A549 (cell line): ENCODE measurements around the gene SLCO2A1. TPM values are rescaled to one million over a fixed set of nuclear protein-coding genes. Genes with fewer than 3 reads are reported as not detected.

ENCODE experiments used
- ATAC-seq, 2 experiments: fragments of 200-7000 bp in 1 of 2; fragments of >200 bp in 1 of 2; cut with Nextera tagmentation in 1 of 2; cut with Tn5 transposase in 1 of 2; 3 replicates each; pipeline versions ENCODE4 v1.8.0 to v1.9.1; 2018 to 2020; ENCODE audit warnings: mild to moderate bottlenecking in 1 of 2, moderate library complexity in 1 of 2
- CTCF ChIA-PET: fragments of 300-600 bp; sonication (Branson Sonifier 250); formaldehyde crosslinking; extraction: SDS; loops from one replicate; lab custom pipeline; 2021; ENCODE audit warnings: antibody characterized with exemption, inconsistent platforms; lab: Yijun Ruan, JAX
- POLR2A ChIA-PET: fragments of 350-600 bp; formaldehyde crosslinking; extraction: SDS; loops from one replicate; lab custom pipeline; 2021; ENCODE audit warnings: antibody characterized with exemption, inconsistent platforms; lab: Yijun Ruan, JAX
- DNase-seq, 2 experiments: peaks; one replicate each; pipeline versions ENCODE4 v3.0.0 to v3.0.0-alpha.2; 2011 to 2016; ENCODE audit warnings: low read depth in 1 of 2, low spot score in 1 of 2
- FAIRE-seq: peaks from 2 replicates; lab custom pipeline; 2011; peaks lifted over from hg19 to GRCh38; lab: Jason Lieb, UNC
- H3K27ac ChIP-seq, 2 experiments: fragments of >200 bp; sonication (Bioruptor Twin); formaldehyde crosslinking; 3 replicates each; pipeline ENCODE4 v1.5.1; 2016 to 2017
- H3K4me1 ChIP-seq: fragments of >200 bp; sonication (Bioruptor Twin); formaldehyde crosslinking; 3 replicates; pipeline ENCODE4 v1.6.1; 2016
- H3K4me2 ChIP-seq: fragments of >200 bp; sonication (Bioruptor Twin); formaldehyde crosslinking; 3 replicates; pipeline ENCODE4 v1.6.1; 2016
- H3K4me3 ChIP-seq: fragments of >200 bp; sonication (Bioruptor Twin); formaldehyde crosslinking; 3 replicates; pipeline ENCODE4 v1.5.1; 2016
- H3K9me3 ChIP-seq: fragments of >200 bp; sonication (Bioruptor Twin); formaldehyde crosslinking; 3 replicates; pipeline ENCODE4 v1.6.1; 2016
- CBX2 ChIP-seq: fragments of 200-600 bp; sonication (generic); IDR thresholded peaks from 2 replicates; pipeline ENCODE4 v1.6.1; 2016; ENCODE audit warnings: low read depth, mild to moderate bottlenecking, borderline replicate concordance
- CHD2 ChIP-seq: fragments of 150-350 bp; IDR thresholded peaks from 2 replicates; pipeline ENCODE4 v1.6.1; 2014; ENCODE audit warnings: low read length; ENCODE audit not compliant: partially characterized antibody
- EHF ChIP-seq: fragments of 250-450 bp; sonication (Bioruptor Pico); IDR thresholded peaks from 2 replicates; pipeline ENCODE4 v1.5.0; 2020; ENCODE audit warnings: mild to moderate bottlenecking
- EHMT2 ChIP-seq: fragments of 200-600 bp; sonication (generic); IDR thresholded peaks from 2 replicates; pipeline ENCODE4 v1.6.1; 2016; ENCODE audit warnings: antibody characterized with exemption, low read depth, mild to moderate bottlenecking, moderate library complexity
- FOSB ChIP-seq: fragments of 250-450 bp; sonication (Bioruptor Pico); IDR thresholded peaks from 2 replicates; pipeline ENCODE4 v1.5.0; 2020; ENCODE audit warnings: mild to moderate bottlenecking, moderate library complexity
- FOXS1 ChIP-seq: fragments of 250-450 bp; sonication (Bioruptor Pico); IDR thresholded peaks from 2 replicates; pipeline ENCODE4 v1.5.0; 2020; ENCODE audit warnings: mild to moderate bottlenecking, moderate library complexity
- HES2 ChIP-seq: fragments of >200 bp; sonication (Bioruptor Twin); formaldehyde crosslinking; IDR thresholded peaks from 2 replicates; pipeline ENCODE4 v1.6.1; 2016
- HEYL ChIP-seq: fragments of 250-450 bp; sonication (Bioruptor Pico); IDR thresholded peaks from 2 replicates; pipeline ENCODE4 v1.8.0; 2021; ENCODE audit warnings: mild to moderate bottlenecking, moderate library complexity
- HOXA7 ChIP-seq: fragments of 250-450 bp; sonication (Bioruptor Pico); IDR thresholded peaks from 2 replicates; pipeline ENCODE4 v1.5.0; 2020; ENCODE audit warnings: mild to moderate bottlenecking, moderate library complexity
- HOXB5 ChIP-seq: fragments of 250-450 bp; sonication (Bioruptor Pico); IDR thresholded peaks from 2 replicates; pipeline ENCODE4 v1.5.0; 2020; ENCODE audit warnings: mild to moderate bottlenecking, moderate library complexity
- MAZ ChIP-seq: fragments of 150-350 bp; IDR thresholded peaks from 2 replicates; pipeline ENCODE4 v1.6.1; 2014; ENCODE audit warnings: antibody characterized with exemption, low read depth, low read length, borderline replicate concordance
- MYC ChIP-seq: IDR thresholded peaks from 2 replicates; pipeline ENCODE4 v1.6.1; 2012; ENCODE audit warnings: mild to moderate bottlenecking, inconsistent platforms, low read length, improper control_type of control experiment, borderline replicate concordance
- PBX3 ChIP-seq: IDR thresholded peaks from 2 replicates; pipeline ENCODE4 v1.6.1; 2012
- PHF8 ChIP-seq: fragments of 200-600 bp; sonication (generic); IDR thresholded peaks from 2 replicates; pipeline ENCODE4 v1.6.1; 2016; ENCODE audit warnings: low read depth, mild to moderate bottlenecking, antibody characterized with exemption, moderate library complexity, borderline replicate concordance
- POLR2A ChIP-seq: IDR thresholded peaks from 2 replicates; pipeline ENCODE4 v1.6.1; 2012; ENCODE audit warnings: mild to moderate bottlenecking, low read length
- POLR2AphosphoS2 ChIP-seq: conservative IDR thresholded peaks from 2 replicates; pipeline ENCODE4 v1.6.1; 2012; ENCODE audit warnings: low read length, improper control_type of control experiment, inconsistent platforms
- RAD21 ChIP-seq, 2 experiments: fragments of >200 bp in 1 of 2; sonication (Bioruptor Twin) in 1 of 2; formaldehyde crosslinking in 1 of 2; IDR thresholded peaks in 1 of 2; conservative IDR thresholded peaks in 1 of 2; 2 replicates in 1 of 2; 3 replicates in 1 of 2; pipeline ENCODE4 v1.6.1; 2012 to 2018; ENCODE audit warnings: inconsistent platforms in 1 of 2
- RARB ChIP-seq: fragments of 250-450 bp; sonication (Bioruptor Pico); IDR thresholded peaks from 2 replicates; pipeline ENCODE4 v1.8.0; 2021; ENCODE audit warnings: mild to moderate bottlenecking, moderate library complexity
- SMC3 ChIP-seq: fragments of >200 bp; sonication (Bioruptor Twin); formaldehyde crosslinking; IDR thresholded peaks from 3 replicates; pipeline ENCODE4 v1.6.1; 2018; ENCODE audit warnings: inconsistent platforms
- TFCP2L1 ChIP-seq: fragments of 250-450 bp; sonication (Bioruptor Pico); IDR thresholded peaks from 2 replicates; pipeline ENCODE4 v1.5.0; 2021; ENCODE audit warnings: mild to moderate bottlenecking
- ZFP36 ChIP-seq: fragments of 450-650 bp; IDR thresholded peaks from 2 replicates; pipeline ENCODE4 v1.6.1; 2014; ENCODE audit warnings: borderline replicate concordance; ENCODE audit not compliant: partially characterized antibody
- ZNF302 ChIP-seq: fragments of 250-450 bp; sonication (Bioruptor Pico); IDR thresholded peaks from 2 replicates; pipeline ENCODE4 v1.9.0; 2021; ENCODE audit warnings: inconsistent platforms, mild to moderate bottlenecking, moderate library complexity
- WGBS: methylation state at CpG from one replicate; pipeline ENCODE4 v1.1.6; 2017; ENCODE audit errors: missing lambda C conversion rate; 5-methylcytosine and 5-hydroxymethylcytosine counted together
- polyA plus RNA-seq, 4 experiments: library from polyadenylated mRNA; depleted of rRNA in 3 of 4; stranded (reverse); fragments of >200 nt; fragmentation: RNase III in 1 of 4; extraction: RNeasy Plus Mini Kit Qiagen cat#74134 plus additional on column Dnase treatment in 1 of 4; gene quantifications; 2 replicates in 3 of 4; 3 replicates in 1 of 4; pipeline ENCODE4 v1.2.3, GENCODE V29; 2011 to 2017
- TF ChIP-seq, protein P1 (sequence below): IDR thresholded peaks from 2 replicates; pipeline ENCODE4 v1.6.1; 2012

Gene SLCO2A1
- polyA plus RNA-seq, 2 of the 4 experiments (the other 2 are of a cell fraction) = 0.12 TPM; not detected in 1

GRCh38 chr3:133883641-133884040, 146.1 kb downstream of the SLCO2A1 start:
- Histone ChIP-seq H3K4me2 (no peak overlapping the region), H3K27ac (no peak overlapping the region), H3K4me3 (no peak overlapping the region), H3K9me3 (no peaks in the 10 kb centered on the region), H3K4me1 (no peaks in the 10 kb centered on the region)
- FAIRE-seq (no peak), ATAC-seq (no peak), DNase-seq (no peak)
- TF ChIP-seq FOSB = no peak
- no peak for TF ChIP-seq EHMT2
- TF ChIP-seq HOXB5 = no peak
- TF ChIP-seq SMC3 = no peak
- no peak for TF ChIP-seq HEYL (CRISPR knock-in tag)
- no peak for TF ChIP-seq FOXS1 (CRISPR knock-in tag)
- TF ChIP-seq TFCP2L1 (CRISPR knock-in tag) = no peak
- TF ChIP-seq RARB = no peak
- no peak for TF ChIP-seq ZFP36
- TF ChIP-seq POLR2A = no peak
- CTCF ChIA-PET = interaction anchor here (1.2 kb wide), 1 partner anchor 8 kb away, joined by 3 read pairs; no protein-coding TSS in a partner anchor
- POLR2A ChIA-PET = no interaction called here

DNA sequence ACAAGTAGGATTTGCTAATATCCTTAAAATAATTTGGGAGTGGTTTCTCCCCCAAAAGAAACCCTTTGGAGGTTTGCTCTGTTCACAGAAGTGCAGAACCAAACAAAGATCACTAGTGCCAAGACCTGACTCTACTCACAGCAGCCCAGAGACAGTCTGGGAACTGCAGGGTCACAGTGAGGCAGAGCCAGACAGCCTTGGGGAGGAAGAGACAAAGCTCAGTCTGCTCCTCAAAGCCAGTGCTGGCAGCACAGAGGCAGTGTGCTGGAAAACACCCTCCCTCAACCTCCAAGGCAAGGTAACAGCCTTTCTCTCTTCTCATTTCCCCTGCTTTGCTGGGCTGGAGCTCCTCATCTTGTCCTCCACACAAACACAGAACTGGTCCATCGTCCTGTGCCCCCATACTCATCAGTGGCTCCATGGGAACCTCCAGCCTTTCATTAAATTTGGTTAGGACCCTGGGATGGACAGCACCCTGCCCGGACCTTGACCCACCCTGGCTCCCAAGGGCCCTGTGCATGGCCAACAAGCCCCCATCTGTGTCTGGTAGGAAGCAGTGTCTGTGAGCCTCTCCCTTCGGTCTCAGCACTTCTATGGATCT, 146.6 kb downstream of the SLCO2A1 start:
- FAIRE-seq (no peak), ATAC-seq (no peak), DNase-seq (no peak)
- Histone ChIP-seq H3K9me3 (no peaks in the 10 kb centered on the region), H3K4me2 (no peak overlapping the region), H3K27ac (no peak overlapping the region), H3K4me3 (no peak overlapping the region), H3K4me1 (no peaks in the 10 kb centered on the region)
- TF ChIP-seq HES2 (no peak), EHF (CRISPR knock-in tag) (no peak)
- ChIA-PET CTCF (interaction anchor here (1.2 kb wide), 1 partner anchor 9 kb away, joined by 3 read pairs; no protein-coding TSS in a partner anchor), POLR2A (no interaction called here)
- 11% methylated on average over 3 of the region's 3 CpGs for WGBS

DNA sequence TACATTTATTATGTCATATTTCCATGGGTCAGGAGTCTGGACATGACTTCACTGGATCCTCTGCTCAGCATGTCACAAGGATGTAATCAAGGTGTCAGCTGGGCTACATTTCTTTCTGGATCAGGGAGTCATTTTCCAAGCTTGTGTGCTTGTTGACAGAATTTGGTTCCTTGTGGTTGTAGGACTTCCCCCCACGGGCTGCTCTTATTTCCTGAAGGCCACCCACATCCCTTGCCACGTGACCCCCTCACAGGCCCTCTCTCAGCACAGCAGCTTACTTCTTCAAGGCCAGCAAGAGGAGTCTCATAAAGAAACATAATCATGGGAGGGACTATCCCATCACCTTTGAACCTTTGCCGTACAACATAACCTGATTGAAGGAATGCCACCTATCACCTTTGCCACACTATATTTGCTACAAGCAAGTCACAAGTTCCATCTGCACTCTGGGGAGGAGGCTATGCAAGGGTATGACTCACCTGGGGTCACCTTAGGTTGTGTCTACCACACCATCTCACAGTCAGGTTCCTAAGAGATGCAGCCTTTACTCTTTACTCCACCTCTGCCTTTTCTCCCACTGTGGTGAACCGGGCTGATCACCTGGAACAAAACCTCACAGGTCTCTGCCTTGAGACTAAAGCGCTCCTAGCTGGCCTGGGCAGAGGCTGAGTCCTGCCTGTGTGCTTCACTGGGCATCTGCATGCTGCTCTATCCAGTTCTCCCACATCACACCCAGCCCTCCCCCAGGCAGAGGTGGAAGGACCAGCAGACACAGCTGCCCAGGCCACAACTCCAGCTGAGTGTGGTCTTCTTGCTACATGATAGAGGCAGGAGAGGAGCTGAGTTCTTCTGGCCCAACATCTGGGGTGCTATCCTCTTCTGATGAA, 147.5 kb downstream of the SLCO2A1 start:
- CTCF ChIA-PET = no interaction called here
- FAIRE-seq (no peak), DNase-seq (no peak)
- H3K4me3 ChIP-seq = no peak overlapping the region
- no peaks in the 10 kb centered on the region for H3K9me3 ChIP-seq
- H3K4me1 ChIP-seq = no peaks in the 10 kb centered on the region
- TF ChIP-seq, protein P1, sequence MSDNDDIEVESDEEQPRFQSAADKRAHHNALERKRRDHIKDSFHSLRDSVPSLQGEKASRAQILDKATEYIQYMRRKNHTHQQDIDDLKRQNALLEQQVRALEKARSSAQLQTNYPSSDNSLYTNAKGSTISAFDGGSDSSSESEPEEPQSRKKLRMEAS = no peak
- TF ChIP-seq CBX2 (no peak), MYC (no peak), POLR2AphosphoS2 (no peak), PHF8 (no peak), HOXA7 (CRISPR knock-in tag) (no peak)
- TF ChIP-seq, all 56 proteins: peak for 0
- Histone ChIP-seq H3K4me2 (no peak overlapping the region), H3K27ac (no peak overlapping the region)
- POLR2A ChIA-PET = no interaction called here
- no peak for ATAC-seq
- 40% methylated on average over 4 of the region's 5 CpGs for WGBS

DNA sequence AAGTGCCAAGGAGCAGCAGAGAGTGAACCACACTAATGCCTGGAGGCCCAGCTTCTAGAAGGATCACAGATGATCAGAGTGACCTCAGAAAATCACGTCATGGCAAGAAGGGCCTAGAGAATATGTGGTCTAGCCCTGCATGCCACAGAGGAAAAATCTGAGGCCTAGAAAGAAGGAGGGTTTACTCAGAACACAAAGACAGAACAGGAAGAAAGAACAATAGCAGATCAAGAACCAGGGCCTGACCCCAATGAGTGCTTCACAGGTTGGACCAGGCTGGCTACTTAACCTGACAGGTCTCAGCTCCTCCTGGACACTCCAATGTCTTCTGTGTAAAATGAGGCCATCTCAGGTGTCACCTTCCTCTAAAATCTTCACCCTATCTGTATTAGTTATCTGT, 148.2 kb downstream of the SLCO2A1 start:
- Histone ChIP-seq H3K4me2 (no peak overlapping the region), H3K9me3 (no peaks in the 10 kb centered on the region), H3K4me3 (no peak overlapping the region), H3K27ac (no peak overlapping the region), H3K4me1 (no peaks in the 10 kb centered on the region)
- no peak for DNase-seq
- CTCF ChIA-PET = no interaction called here
- no peak for ATAC-seq
- POLR2A ChIA-PET = no interaction called here
- no peak for FAIRE-seq
- WGBS = 59% methylated on average over 1 of the region's 1 CpG
- TF ChIP-seq MAZ (no peak), CHD2 (no peak), RAD21 (conservative IDR thresholded peaks at IDR 0.05 in 1 of 2, IDR thresholded peaks at IDR 0.05 in 1 of 2) (no peak), ZNF302 (CRISPR knock-in tag) (no peak), PBX3 (no peak), CBX2 (no peak), HOXB5 (no peak)
